BLaER1 treated with 17β-estradiol and CSF1 and Interleukin-3, amounts not matched to agents 10 nM and 100 nM (cell line): ENCODE data around the gene GPR137C.

ENCODE experiments used
- H3K27ac ChIP-seq, 11 experiments: shearing (Covaris generic); formaldehyde crosslinking; 2 replicates each; pipeline ENCODE4 v1.8.1; 2022
- H3K27me3 ChIP-seq, 11 experiments: shearing (Covaris generic); formaldehyde crosslinking; 2 replicates each; pipeline ENCODE4 v1.8.1; 2022
- H3K36me3 ChIP-seq, 11 experiments: shearing (Covaris generic); formaldehyde crosslinking; 2 replicates each; pipeline ENCODE4 v1.8.1; 2022
- H3K4me1 ChIP-seq, 10 experiments: shearing (Covaris generic); formaldehyde crosslinking; 2 replicates each; pipeline ENCODE4 v1.8.1; 2022
- H3K4me2 ChIP-seq, 11 experiments: shearing (Covaris generic); formaldehyde crosslinking; 2 replicates each; pipeline ENCODE4 v1.8.1; 2022
- H3K4me3 ChIP-seq, 10 experiments: shearing (Covaris generic); formaldehyde crosslinking; 2 replicates each; pipeline ENCODE4 v1.8.1; 2022
- H3K9ac ChIP-seq, 11 experiments: shearing (Covaris generic); formaldehyde crosslinking; 2 replicates each; pipeline ENCODE4 v1.8.1; 2022
- H3K9me3 ChIP-seq, 11 experiments: shearing (Covaris generic); formaldehyde crosslinking; replicated peaks in 1 of 11; 2 replicates each; pipeline ENCODE4 v1.8.1; 2022
- H4K20me1 ChIP-seq, 11 experiments: shearing (Covaris generic); formaldehyde crosslinking; 2 replicates each; pipeline ENCODE4 v1.8.1; 2022
- Cebpa-rat ChIP-seq, 11 experiments: shearing (Covaris generic); IDR thresholded peaks; 2 replicates each; pipeline ENCODE4 v1.8.1; 2022

Gene GPR137C

DNA sequence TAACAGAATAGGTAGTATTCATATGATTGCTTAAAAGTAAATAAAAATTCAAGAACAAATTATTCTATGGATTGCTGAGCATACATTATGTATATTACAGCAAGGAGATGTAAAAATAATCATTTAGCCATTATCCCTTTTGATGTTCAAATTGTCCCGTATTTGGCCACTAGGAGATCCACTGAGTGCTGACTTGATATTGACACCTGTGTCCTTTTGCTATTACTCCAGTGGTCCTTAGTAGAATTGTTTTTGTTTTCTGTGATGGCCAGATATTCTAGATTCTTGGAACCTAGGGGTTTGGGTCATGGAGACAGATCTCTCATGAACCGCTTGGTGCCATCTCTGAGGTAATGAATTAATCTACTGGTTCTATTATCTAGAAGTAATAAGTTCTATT, 126.0 kb downstream of the GPR137C start:
- no peak overlapping the region for H3K4me2 ChIP-seq
- H3K4me3 ChIP-seq: no peak overlapping the region
- no peaks in the 10 kb centered on the region for H3K9me3 ChIP-seq
- TF ChIP-seq Cebpa-rat (IDR thresholded peaks at IDR 0.05): no peak
- peaks cover 0 to 53% (median 15%) of the 10 kb centered on the region in 11 experiments; a peak in 17 of 22 replicates for H4K20me1 ChIP-seq
- H3K36me3 ChIP-seq: peaks cover 78 to 95% (median 88%) of the 10 kb centered on the region in 11 experiments
- H3K27ac ChIP-seq: no peak overlapping the region
- H3K27me3 ChIP-seq: no peaks in the 10 kb centered on the region
- no peaks in the 10 kb centered on the region for H3K4me1 ChIP-seq
- no peak overlapping the region for H3K9ac ChIP-seq

DNA sequence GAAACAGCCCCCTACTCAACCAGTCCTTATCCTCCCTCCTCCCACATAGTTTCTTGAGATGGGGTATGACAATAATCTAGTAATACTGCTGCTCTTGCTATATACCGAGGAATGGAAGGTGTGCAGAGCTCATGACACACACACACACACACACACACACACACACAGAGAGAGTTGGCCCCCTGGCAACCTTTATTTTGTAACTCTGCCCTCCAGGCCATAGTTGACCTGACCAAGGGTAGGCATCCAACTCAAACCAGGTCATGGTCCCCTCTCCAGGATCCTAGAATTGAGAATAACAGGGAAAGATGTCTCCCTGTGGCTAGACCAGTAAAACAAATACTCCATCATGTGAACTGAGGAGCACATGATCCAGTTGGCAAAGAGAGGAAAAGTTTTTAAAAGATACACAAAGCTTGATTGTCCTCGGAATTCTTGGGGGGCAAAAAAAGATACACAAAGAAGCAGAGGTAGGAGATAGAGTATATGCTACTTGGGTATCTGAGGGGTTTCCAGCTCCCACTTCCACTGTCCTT, 131.4 kb downstream of the GPR137C start:
- no peaks in the 10 kb centered on the region for H3K27me3 ChIP-seq
- no peak overlapping the region for H3K4me3 ChIP-seq
- no peak overlapping the region for H3K9ac ChIP-seq
- peaks cover 24 to 48% (median 37%) of the 10 kb centered on the region in 11 experiments for H3K36me3 ChIP-seq
- no peak for TF ChIP-seq Cebpa-rat (IDR thresholded peaks at IDR 0.05)
- peaks cover 0 to 27% (median 0%) of the 10 kb centered on the region in 10 experiments; a peak in 4 of 20 replicates for H3K4me1 ChIP-seq
- 0 out of 22 replicates have a peak overlapping the region, but pooled peaks of 2 of the 11 experiments have one; percentile 7 to 21 for H3K4me2 ChIP-seq
- H3K27ac ChIP-seq: no peak overlapping the region
- peaks cover 30 to 95% (median 59%) of the 10 kb centered on the region in 11 experiments; a peak in 21 of 22 replicates for H4K20me1 ChIP-seq
- H3K9me3 ChIP-seq: no peaks in the 10 kb centered on the region

DNA sequence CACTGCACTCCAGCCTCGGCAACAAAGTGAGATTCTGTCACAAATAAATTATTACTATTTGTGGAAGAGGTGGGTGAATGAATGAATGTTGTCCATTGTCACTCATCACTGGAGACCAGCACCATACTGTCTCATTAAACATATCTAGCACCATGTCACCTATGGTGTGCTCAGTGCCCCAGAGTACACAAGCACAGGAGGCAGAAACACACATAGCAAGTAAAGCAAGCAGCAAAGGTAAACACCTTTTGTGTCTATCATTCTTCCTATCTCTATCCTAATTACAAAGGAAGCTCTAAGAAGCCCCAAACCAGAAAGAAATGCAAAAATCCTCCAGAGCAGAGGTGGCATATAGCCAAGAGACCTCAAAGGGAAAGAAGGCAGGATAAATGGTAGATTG, 133.5 kb downstream of the GPR137C start:
- H3K27me3 ChIP-seq: no peaks in the 10 kb centered on the region
- no peak for TF ChIP-seq Cebpa-rat (IDR thresholded peaks at IDR 0.05)
- no peak overlapping the region for H3K4me2 ChIP-seq
- H3K9ac ChIP-seq: no peak overlapping the region; a peak in 1 of 22 replicates
- peaks cover 9 to 38% (median 19%) of the 10 kb centered on the region in 11 experiments for H3K36me3 ChIP-seq
- no peak overlapping the region for H3K4me3 ChIP-seq
- no peak overlapping the region for H3K27ac ChIP-seq
- H3K4me1 ChIP-seq: peaks cover 0 to 32% (median 2%) of the 10 kb centered on the region in 10 experiments; a peak in 9 of 20 replicates
- peaks cover 30 to 97% (median 72%) of the 10 kb centered on the region in 11 experiments; a peak in 21 of 22 replicates for H4K20me1 ChIP-seq
- no peaks in the 10 kb centered on the region for H3K9me3 ChIP-seq
